OCI-LY1 (cell line): ENCODE data around the gene NCOR1.
A peak's percentile ranks its signal among the peaks of the same experiment; 100 is the strongest.

Experiments
- H2AFZ ChIP-seq: fragments of 200-600 bp; sonication (generic), shearing (Covaris generic); 2 replicates; pipeline ENCODE4 v1.6.0; 2014; ENCODE audit warnings: antibody characterized with exemption, mild to moderate bottlenecking, low read length
- H3F3A ChIP-seq: fragments of 200-600 bp; sonication (generic), shearing (Covaris generic); 2 replicates; pipeline ENCODE4 v1.6.0; 2014; ENCODE audit warnings: mild to moderate bottlenecking, antibody characterized with exemption, low read length, moderate library complexity; ENCODE audit not compliant: insufficient read depth
- H3K27ac ChIP-seq: fragments of 200-600 bp; sonication (generic); 2 replicates; pipeline ENCODE4 v1.5.1; 2014; ENCODE audit warnings: low read length, mixed run types, mild to moderate bottlenecking, low read depth; ENCODE audit not compliant: poor library complexity, severe bottlenecking
- H3K27me3 ChIP-seq: fragments of 200-600 bp; sonication (generic); 2 replicates; pipeline ENCODE4 v1.6.0; 2014; ENCODE audit warnings: antibody characterized with exemption, mild to moderate bottlenecking, low read length, moderate library complexity; ENCODE audit not compliant: insufficient read depth
- H3K36me3 ChIP-seq: fragments of 200-600 bp; sonication (generic); 2 replicates; pipeline ENCODE4 v1.6.1; 2014; ENCODE audit warnings: mild to moderate bottlenecking, antibody characterized with exemption, low read length, moderate library complexity, mixed read lengths; ENCODE audit not compliant: insufficient read depth
- H3K4me1 ChIP-seq: fragments of 200-600 bp; sonication (generic); 2 replicates; pipeline ENCODE4 v1.5.1; 2014; ENCODE audit warnings: mild to moderate bottlenecking, low read length, moderate library complexity; ENCODE audit not compliant: insufficient read depth, severe bottlenecking
- H3K4me2 ChIP-seq: fragments of 200-600 bp; sonication (generic), shearing (Covaris generic); 2 replicates; pipeline ENCODE4 v1.6.1; 2014; ENCODE audit warnings: low read length
- H3K4me3 ChIP-seq: fragments of 200-600 bp; sonication (generic); 2 replicates; pipeline ENCODE4 v1.5.1; 2014; ENCODE audit warnings: low read length, low read depth, mild to moderate bottlenecking, mixed read lengths; ENCODE audit not compliant: poor library complexity, severe bottlenecking
- H3K79me2 ChIP-seq: fragments of 200-600 bp; shearing (Covaris generic); 2 replicates; pipeline ENCODE4 v1.6.1; 2016; ENCODE audit warnings: mixed run types, low read length, mixed read lengths; ENCODE audit not compliant: insufficient read depth
- H3K9ac ChIP-seq: fragments of 200-600 bp; sonication (generic), shearing (Covaris generic); 2 replicates; pipeline ENCODE4 v1.6.1; 2014; ENCODE audit warnings: mild to moderate bottlenecking, low read length, mixed read lengths
- H3K9me2 ChIP-seq: fragments of 200-600 bp; sonication (generic), shearing (Covaris generic); 2 replicates; pipeline ENCODE4 v1.6.1; 2014; ENCODE audit warnings: low read depth, mild to moderate bottlenecking, low read length, mixed read lengths
- H3K9me3 ChIP-seq: fragments of 200-600 bp; shearing (Covaris generic); 2 replicates; pipeline ENCODE4 v1.6.1; 2014; ENCODE audit warnings: low read length, mixed read lengths
- H4K20me1 ChIP-seq: fragments of 200-600 bp; sonication (generic), shearing (Covaris generic); 2 replicates; pipeline ENCODE4 v1.6.0; 2016; ENCODE audit warnings: mild to moderate bottlenecking, low read length; ENCODE audit not compliant: insufficient read depth
- EZH2 ChIP-seq: fragments of 200-600 bp; sonication (generic), shearing (Covaris generic); IDR thresholded peaks from 2 replicates; pipeline ENCODE4 v1.8.0; 2017; ENCODE audit warnings: borderline replicate concordance, mixed run types, mild to moderate bottlenecking, antibody characterized with exemption, low read length, moderate library complexity, mixed read lengths
- TF ChIP-seq, protein P1 (sequence below): fragments of 200-600 bp; sonication (generic), shearing (Covaris generic); IDR thresholded peaks from 2 replicates; pipeline ENCODE4 v1.5.1; 2017; ENCODE audit warnings: mild to moderate bottlenecking, antibody characterized with exemption, low read length, moderate library complexity, mixed read lengths

NCOR1 gene

DNA sequence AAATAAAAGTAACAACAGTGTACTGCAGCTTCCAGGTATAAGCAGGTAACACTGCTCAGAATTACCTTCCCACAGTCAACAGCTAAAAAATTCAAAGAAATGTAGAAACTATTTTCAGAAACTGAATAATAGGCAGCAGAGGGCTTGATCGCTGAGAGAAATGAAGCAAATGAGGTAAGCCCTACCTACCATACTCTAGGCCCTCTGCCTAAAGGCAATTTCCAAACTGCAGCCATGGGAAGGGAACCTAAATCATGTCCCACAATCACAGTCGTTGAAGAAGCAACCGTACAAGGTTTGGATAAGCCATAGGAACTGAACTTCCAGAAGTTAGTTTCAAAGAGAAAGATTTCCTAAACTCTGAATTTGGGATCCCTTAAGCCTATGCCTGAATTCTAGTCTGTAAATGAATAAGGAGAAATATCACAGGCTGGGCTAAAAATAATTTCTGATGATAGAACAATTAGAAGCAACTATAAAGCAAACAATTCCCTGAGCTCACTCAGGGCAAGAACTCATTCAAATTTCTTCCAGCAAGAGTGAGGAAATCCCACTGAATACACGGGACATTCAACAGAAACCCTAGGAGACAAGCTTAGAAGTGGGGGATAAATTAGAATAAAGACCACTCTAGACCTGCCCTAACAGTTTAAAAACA is 24.5 kb downstream of the NCOR1 start:
- Histone ChIP-seq H3K4me2 (no peak overlapping the region), H3K4me1 (peaks cover 22% of the 10 kb centered on the region), H3K79me2 (peaks cover 21% of the 10 kb centered on the region; the same call in 1 of the 2 replicates), H3K36me3 (peaks cover 63% of the 10 kb centered on the region), H3K9ac (no peak overlapping the region), H3K4me3 (no peak overlapping the region), H3K27me3 (no peaks in the 10 kb centered on the region), H3K9me2 (no peaks in the 10 kb centered on the region), H4K20me1 (no peaks in the 10 kb centered on the region), H3F3A (no peaks in the 10 kb centered on the region), H3K27ac (no peak overlapping the region), H2AFZ (no peak overlapping the region), H3K9me3 (no peaks in the 10 kb centered on the region)
- no peak for TF ChIP-seq EZH2
- TF ChIP-seq, protein P1, sequence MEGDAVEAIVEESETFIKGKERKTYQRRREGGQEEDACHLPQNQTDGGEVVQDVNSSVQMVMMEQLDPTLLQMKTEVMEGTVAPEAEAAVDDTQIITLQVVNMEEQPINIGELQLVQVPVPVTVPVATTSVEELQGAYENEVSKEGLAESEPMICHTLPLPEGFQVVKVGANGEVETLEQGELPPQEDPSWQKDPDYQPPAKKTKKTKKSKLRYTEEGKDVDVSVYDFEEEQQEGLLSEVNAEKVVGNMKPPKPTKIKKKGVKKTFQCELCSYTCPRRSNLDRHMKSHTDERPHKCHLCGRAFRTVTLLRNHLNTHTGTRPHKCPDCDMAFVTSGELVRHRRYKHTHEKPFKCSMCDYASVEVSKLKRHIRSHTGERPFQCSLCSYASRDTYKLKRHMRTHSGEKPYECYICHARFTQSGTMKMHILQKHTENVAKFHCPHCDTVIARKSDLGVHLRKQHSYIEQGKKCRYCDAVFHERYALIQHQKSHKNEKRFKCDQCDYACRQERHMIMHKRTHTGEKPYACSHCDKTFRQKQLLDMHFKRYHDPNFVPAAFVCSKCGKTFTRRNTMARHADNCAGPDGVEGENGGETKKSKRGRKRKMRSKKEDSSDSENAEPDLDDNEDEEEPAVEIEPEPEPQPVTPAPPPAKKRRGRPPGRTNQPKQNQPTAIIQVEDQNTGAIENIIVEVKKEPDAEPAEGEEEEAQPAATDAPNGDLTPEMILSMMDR = no peak

DNA sequence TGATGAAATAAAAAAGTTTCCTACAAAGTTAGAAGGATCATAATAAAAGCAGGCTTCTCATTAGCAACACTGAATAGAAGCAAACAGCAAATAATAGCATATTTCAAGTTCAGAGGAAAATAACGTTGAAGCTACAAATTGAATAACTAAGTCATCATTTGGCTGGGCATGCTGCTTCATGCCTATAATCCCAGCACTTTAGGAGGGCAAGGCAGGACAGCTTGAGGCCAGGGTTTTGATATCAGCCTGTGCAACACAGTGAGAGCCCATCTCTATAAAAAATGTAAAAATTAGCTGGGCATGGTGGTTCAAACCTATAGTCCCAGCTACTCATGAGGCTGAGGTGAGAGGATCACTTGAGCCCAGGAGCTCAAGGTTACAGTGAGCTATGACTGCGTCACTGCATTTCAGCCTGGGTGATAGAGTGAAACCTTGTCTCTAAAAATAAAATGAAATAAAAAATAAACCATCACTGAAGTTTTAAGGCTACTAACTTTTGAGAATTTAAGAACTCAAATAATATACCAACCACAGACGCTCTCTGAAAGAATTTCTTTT is 25.5 kb downstream of the NCOR1 start:
- H3K27me3 ChIP-seq = no peaks in the 10 kb centered on the region
- H3K9me3 ChIP-seq = no peaks in the 10 kb centered on the region
- H3K9ac ChIP-seq = peak overlapping the region; percentile 4; the same call in 1 of the 2 replicates
- H3K9me2 ChIP-seq = no peaks in the 10 kb centered on the region
- no peak overlapping the region for H3K4me2 ChIP-seq
- no peak overlapping the region for H3K4me3 ChIP-seq
- no peaks in the 10 kb centered on the region for H3F3A ChIP-seq
- H3K36me3 ChIP-seq = peaks cover 68% of the 10 kb centered on the region
- H2AFZ ChIP-seq = no peak overlapping the region
- H3K79me2 ChIP-seq = peaks cover 23% of the 10 kb centered on the region; the same call in 1 of the 2 replicates
- peak overlapping the region; percentile 46 for H3K27ac ChIP-seq
- H3K4me1 ChIP-seq = peaks cover 22% of the 10 kb centered on the region
- TF ChIP-seq, protein P1 = no peak
- no peak for TF ChIP-seq EZH2
- no peaks in the 10 kb centered on the region for H4K20me1 ChIP-seq

DNA sequence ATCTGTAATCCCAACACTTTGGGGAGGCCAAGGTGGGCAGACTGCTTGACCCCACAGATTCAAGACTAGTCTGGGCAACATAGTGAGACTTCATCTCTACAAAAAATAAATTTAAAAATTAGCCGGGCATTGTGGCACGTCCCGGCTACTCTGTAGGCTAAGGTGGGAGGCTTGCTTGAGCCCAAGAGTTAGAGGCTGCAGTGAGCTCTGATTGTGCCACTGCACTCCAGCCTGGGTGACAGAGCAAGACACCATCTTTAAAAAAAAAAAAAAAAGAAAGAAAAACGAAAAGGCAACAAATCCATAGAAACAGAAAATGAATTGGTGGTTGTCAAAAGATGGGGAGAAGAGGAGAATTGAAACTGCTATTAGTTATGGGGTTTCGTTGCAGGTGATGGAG is 27.7 kb downstream of the NCOR1 start:
- H4K20me1 ChIP-seq = no peaks in the 10 kb centered on the region
- H3K4me2 ChIP-seq = no peak overlapping the region
- H3K9ac ChIP-seq = no peak overlapping the region
- peaks cover 22% of the 10 kb centered on the region for H3K4me1 ChIP-seq
- H3K27ac ChIP-seq = no peak overlapping the region
- no peak overlapping the region for H3K4me3 ChIP-seq
- H3K9me3 ChIP-seq = no peaks in the 10 kb centered on the region
- H3K27me3 ChIP-seq = no peaks in the 10 kb centered on the region
- H3F3A ChIP-seq = no peaks in the 10 kb centered on the region
- H3K79me2 ChIP-seq = peaks cover 22% of the 10 kb centered on the region; the same call in 1 of the 2 replicates
- no peak for TF ChIP-seq EZH2
- TF ChIP-seq, protein P1 = no peak
- H2AFZ ChIP-seq = no peak overlapping the region
- no peaks in the 10 kb centered on the region for H3K9me2 ChIP-seq
- peaks cover 67% of the 10 kb centered on the region for H3K36me3 ChIP-seq
